GM19023 (cell line): ENCODE measurements around the gene PRTFDC1.

ENCODE experiments used
- ATAC-seq: cut with Tn5 transposase; IDR thresholded peaks from one replicate; pipeline ENCODE4 v1.9.1; 2021; ENCODE audit warnings: mild to moderate bottlenecking, moderate library complexity; ENCODE audit not compliant: unreplicated experiment

PRTFDC1 gene

DNA sequence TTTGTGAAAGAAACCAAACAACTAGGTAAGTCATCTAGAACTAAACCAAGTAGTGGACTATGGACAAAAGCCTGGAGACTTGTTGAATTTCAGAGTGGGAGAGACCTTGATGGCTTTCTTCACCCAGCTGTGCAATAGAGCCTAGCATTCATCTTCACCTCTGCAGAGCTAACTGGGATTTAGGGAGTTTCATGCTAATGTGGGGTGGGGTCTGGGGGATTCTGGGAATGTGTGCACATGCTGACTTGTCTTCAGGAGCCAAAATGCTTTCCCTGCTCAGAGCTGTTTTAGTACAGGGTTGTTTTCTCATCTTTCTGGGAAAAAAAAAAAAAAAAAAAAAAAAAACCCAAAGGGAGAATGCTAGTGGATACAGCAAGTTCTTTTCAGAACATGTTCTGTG, 147.4 kb downstream of the PRTFDC1 start:
- ATAC-seq = no peak

DNA sequence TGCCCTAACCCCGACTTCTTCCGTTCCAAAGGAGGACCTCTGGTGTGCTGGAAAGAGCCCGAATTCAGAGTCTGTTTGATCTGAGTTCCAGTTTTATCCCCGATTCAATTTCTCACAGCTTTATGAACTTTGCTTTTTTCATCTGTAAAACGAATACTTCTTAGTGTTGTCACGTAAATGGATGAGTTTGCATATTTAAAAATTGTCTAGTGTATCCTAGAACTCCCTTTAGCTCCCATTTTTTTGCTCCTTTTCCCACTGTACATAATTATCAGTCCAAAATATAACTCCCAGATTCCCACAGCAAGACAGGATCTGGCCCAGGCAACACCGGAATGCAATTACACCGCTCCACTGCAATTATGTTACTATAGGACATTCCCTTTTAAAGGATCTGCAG, 148.0 kb downstream of the PRTFDC1 start:
- ATAC-seq = no peak

DNA sequence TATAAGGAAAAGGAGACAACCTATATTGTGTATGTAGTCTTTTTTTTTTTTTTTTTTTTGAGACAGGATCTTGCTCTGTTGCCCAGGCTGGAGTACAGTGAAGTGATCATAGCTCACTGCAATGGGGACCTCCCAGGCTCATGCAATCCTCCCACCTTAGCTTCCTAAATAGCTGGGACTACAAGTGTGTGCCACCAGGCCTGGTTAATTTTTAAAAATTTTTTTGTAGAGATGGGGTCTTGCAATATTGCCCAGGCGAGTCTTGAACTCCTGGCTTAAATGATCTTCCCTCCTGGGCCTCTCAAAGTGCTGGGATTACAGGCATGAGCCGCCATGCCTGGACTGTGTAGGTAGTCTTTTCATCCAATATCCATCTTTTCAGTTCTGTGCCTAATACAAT, 150.0 kb downstream of the PRTFDC1 start:
- ATAC-seq = no peak

DNA sequence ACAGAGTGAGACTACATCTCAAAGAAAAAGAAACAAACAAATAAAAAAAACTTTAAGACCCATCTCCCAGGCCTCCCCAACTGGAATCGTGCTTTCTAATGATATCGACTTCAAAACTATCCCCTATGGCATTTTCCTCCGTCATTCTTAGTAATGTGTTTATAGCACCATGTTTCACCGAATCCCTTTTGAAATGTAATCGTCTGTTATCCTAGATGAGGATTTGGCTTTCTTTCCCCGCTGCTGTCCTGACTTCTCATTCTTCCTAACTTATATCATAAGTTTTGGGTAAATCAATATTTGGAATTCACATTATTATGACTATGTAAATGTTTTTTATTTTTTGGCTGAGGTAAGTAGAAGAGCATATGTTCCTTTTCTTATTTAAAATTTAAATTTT, 151.5 kb downstream of the PRTFDC1 start:
- no peak for ATAC-seq
